Suprapubic skin (tissue), 4 donors: ENCODE results near the gene ABTB1.
"Not testable (repeated sequence)": the region's sequence is repeated elsewhere in the genome, so short reads cannot be mapped to it uniquely, and the experiment has no call there.

ENCODE experiments used
- EP300 ChIP-seq: sonication (generic); formaldehyde crosslinking; IDR thresholded peaks from one replicate; pipeline ENCODE4 v1.6.1; 2017; ENCODE audit warnings: antibody characterized with exemption
- POLR2A ChIP-seq, 2 donors: fragments of 450-650 bp; IDR thresholded peaks; one replicate each; pipeline ENCODE4 v1.6.1; 2017; ENCODE audit warnings: antibody characterized with exemption in 2 of 2, mild to moderate bottlenecking in 2 of 2, moderate library complexity in 2 of 2
- POLR2AphosphoS5 ChIP-seq, 3 donors: sonication (generic); formaldehyde crosslinking; IDR thresholded peaks; one replicate each; pipeline ENCODE4 v1.6.1; 2017; ENCODE audit warnings: antibody characterized with exemption in 3 of 3
- TF ChIP-seq, protein P1 (sequence below), 2 donors: fragments of 200-600 bp in 1 of 2; fragments of 450-650 bp in 1 of 2; sonication (generic) in 1 of 2; IDR thresholded peaks; one replicate each; pipeline ENCODE4 v1.5.1; 2016 to 2019; ENCODE audit warnings: antibody characterized with exemption in 2 of 2, mild to moderate bottlenecking in 1 of 2, moderate library complexity in 1 of 2

DNA sequence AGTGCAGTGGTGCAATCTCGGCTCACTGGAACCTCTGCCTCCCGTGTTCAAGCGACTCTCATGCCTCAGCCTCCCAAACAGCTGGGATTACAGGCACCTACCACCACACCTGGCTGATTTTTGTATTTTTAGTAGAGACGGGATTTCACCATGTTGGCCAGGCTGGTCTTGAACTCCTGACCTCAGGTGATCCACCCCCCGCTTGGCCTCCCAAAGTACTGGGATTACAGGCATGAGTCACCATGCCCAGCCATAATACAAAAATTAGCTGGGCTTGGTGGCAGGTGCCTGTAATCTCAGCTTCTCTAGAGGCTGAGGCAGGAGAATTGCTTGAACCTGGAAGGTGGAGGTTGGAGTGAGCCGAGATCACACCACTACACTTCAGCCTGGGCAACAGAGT, 17.8 kb upstream of the ABTB1 start:
- TF ChIP-seq, protein P1, sequence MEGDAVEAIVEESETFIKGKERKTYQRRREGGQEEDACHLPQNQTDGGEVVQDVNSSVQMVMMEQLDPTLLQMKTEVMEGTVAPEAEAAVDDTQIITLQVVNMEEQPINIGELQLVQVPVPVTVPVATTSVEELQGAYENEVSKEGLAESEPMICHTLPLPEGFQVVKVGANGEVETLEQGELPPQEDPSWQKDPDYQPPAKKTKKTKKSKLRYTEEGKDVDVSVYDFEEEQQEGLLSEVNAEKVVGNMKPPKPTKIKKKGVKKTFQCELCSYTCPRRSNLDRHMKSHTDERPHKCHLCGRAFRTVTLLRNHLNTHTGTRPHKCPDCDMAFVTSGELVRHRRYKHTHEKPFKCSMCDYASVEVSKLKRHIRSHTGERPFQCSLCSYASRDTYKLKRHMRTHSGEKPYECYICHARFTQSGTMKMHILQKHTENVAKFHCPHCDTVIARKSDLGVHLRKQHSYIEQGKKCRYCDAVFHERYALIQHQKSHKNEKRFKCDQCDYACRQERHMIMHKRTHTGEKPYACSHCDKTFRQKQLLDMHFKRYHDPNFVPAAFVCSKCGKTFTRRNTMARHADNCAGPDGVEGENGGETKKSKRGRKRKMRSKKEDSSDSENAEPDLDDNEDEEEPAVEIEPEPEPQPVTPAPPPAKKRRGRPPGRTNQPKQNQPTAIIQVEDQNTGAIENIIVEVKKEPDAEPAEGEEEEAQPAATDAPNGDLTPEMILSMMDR (IDR thresholded peaks at IDR 0.05), result not testable (repeated sequence)
- TF ChIP-seq POLR2A (IDR thresholded peaks at IDR 0.05); EP300; POLR2AphosphoS5 (IDR thresholded peaks at IDR 0.05): not testable (repeated sequence)
